ENCODE data around the gene AMDHD2.

GRCh38 chr16:2505695-2506094, 14.5 kb upstream of the AMDHD2 start:
- TF ChIP-seq POLR2A (IDR thresholded peaks at IDR 0.05), result no peak
- TF ChIP-seq, protein P1, sequence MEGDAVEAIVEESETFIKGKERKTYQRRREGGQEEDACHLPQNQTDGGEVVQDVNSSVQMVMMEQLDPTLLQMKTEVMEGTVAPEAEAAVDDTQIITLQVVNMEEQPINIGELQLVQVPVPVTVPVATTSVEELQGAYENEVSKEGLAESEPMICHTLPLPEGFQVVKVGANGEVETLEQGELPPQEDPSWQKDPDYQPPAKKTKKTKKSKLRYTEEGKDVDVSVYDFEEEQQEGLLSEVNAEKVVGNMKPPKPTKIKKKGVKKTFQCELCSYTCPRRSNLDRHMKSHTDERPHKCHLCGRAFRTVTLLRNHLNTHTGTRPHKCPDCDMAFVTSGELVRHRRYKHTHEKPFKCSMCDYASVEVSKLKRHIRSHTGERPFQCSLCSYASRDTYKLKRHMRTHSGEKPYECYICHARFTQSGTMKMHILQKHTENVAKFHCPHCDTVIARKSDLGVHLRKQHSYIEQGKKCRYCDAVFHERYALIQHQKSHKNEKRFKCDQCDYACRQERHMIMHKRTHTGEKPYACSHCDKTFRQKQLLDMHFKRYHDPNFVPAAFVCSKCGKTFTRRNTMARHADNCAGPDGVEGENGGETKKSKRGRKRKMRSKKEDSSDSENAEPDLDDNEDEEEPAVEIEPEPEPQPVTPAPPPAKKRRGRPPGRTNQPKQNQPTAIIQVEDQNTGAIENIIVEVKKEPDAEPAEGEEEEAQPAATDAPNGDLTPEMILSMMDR (IDR thresholded peaks at IDR 0.05), result no peak

Measured in ovary (tissue), 3 donors.